GM12891 (cell line): ENCODE results near the gene PTPRQ.

ENCODE experiments used
- DNase-seq: peaks from one replicate; pipeline ENCODE4 v3.0.0; 2011; ENCODE audit warnings: low spot score; ENCODE audit not compliant: insufficient read length
- FAIRE-seq: peaks from 2 replicates; lab custom pipeline; 2011; peaks lifted over from hg19 to GRCh38; lab: Jason Lieb, UNC
- PAX5 ChIP-seq: IDR thresholded peaks from 2 replicates; pipeline ENCODE4 v1.6.1; 2011; ENCODE audit warnings: low read length, moderate library complexity, mild to moderate bottlenecking; ENCODE audit not compliant: insufficient read depth, severe bottlenecking
- POLR2A ChIP-seq: IDR thresholded peaks from 2 replicates; pipeline ENCODE4 v1.6.1; 2011; ENCODE audit warnings: low read depth, low read length, control low read depth
- POLR2AphosphoS5 ChIP-seq: IDR thresholded peaks from 2 replicates; pipeline ENCODE4 v1.6.1; 2011; ENCODE audit warnings: low read depth, low read length, control low read depth
- POU2F2 ChIP-seq: IDR thresholded peaks from 2 replicates; pipeline ENCODE4 v1.6.1; 2011; ENCODE audit warnings: low read depth, mild to moderate bottlenecking, control low read depth, low read length, moderate library complexity
- SPI1 ChIP-seq: IDR thresholded peaks from 2 replicates; pipeline ENCODE4 v1.6.1; 2011; ENCODE audit warnings: low read depth, low read length, control low read depth
- TAF1 ChIP-seq: IDR thresholded peaks from 2 replicates; pipeline ENCODE4 v1.6.1; 2011; ENCODE audit warnings: low read depth, low read length, control low read depth

PTPRQ gene

GRCh38 chr12:80690090-80690489 lies 246.1 kb downstream of the PTPRQ start:
- DNase-seq = no peak
- no peak for TF ChIP-seq TAF1
- no peak for TF ChIP-seq SPI1
- TF ChIP-seq POU2F2 = no peak
- no peak for TF ChIP-seq PAX5
- TF ChIP-seq POLR2A = no peak
- TF ChIP-seq POLR2AphosphoS5 = no peak

GRCh38 chr12:80690513-80690912 lies 246.5 kb downstream of the PTPRQ start:
- FAIRE-seq (no peak), DNase-seq (no peak)
- TF ChIP-seq TAF1 (no peak), PAX5 (no peak), POLR2A (no peak), POLR2AphosphoS5 (no peak), SPI1 (no peak), POU2F2 (no peak)

More at GRCh38 chr12:80690090-80690489, 246.1 kb downstream of the PTPRQ start:
- FAIRE-seq = no peak

- TF ChIP-seq SPI1 (peak; percentile 29; the same call in 1 of the 2 replicates), TAF1 (no peak)
- FAIRE-seq (no peak), DNase-seq (no peak)
These were observed 248.1 kb downstream of the PTPRQ start for GRCh38 chr12:80692114-80692513.

GRCh38 chr12:80697270-80697887 lies 253.3 kb downstream of the PTPRQ start:
- FAIRE-seq (no peak), DNase-seq (no peak)

GRCh38 chr12:80698256-80698655 lies 254.2 kb downstream of the PTPRQ start:
- no peak for DNase-seq
- no peak for TF ChIP-seq POLR2AphosphoS5
- no peak for TF ChIP-seq POU2F2
- TF ChIP-seq PAX5 = no peak
- no peak for TF ChIP-seq POLR2A
- no peak for TF ChIP-seq TAF1
- no peak for TF ChIP-seq SPI1
- no peak for FAIRE-seq

More at GRCh38 chr12:80697270-80697887, 253.3 kb downstream of the PTPRQ start:
- TF ChIP-seq POU2F2 (no peak), SPI1 (no peak), POLR2AphosphoS5 (no peak), POLR2A (no peak), PAX5 (no peak), TAF1 (no peak)

GRCh38 chr12:80698847-80699542 lies 255.0 kb downstream of the PTPRQ start:
- FAIRE-seq (no peak), DNase-seq (no peak)
- TF ChIP-seq SPI1 (no peak), POU2F2 (no peak), PAX5 (no peak), TAF1 (no peak), POLR2AphosphoS5 (no peak), POLR2A (no peak)

GRCh38 chr12:80700327-80700726 lies 256.3 kb downstream of the PTPRQ start:
- no peak for FAIRE-seq
- no peak for DNase-seq
- TF ChIP-seq POU2F2 = no peak
- TF ChIP-seq TAF1 = no peak
- no peak for TF ChIP-seq POLR2AphosphoS5
- no peak for TF ChIP-seq POLR2A
- TF ChIP-seq PAX5 = no peak
- TF ChIP-seq SPI1 = no peak

DNA sequence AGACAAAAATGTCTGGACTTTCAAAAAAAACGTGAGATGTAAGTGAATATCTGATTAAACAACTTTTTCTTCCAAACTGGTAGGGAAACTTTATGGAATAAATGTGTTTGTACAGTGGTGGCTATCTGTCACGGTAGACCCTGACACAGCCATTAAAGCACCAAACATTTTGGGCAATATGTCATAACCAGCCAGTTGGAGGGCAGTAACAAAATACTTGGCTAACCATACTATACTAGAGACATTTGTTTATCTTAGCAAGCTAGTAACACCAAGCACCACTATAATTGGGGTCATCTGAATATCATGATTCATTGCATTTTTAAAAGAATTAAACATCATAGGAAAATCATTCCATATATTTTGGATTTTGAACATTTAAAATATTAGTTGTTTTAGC lies 257.4 kb downstream of the PTPRQ start:
- TF ChIP-seq POU2F2 (no peak), POLR2A (no peak), TAF1 (no peak), PAX5 (no peak), SPI1 (no peak), POLR2AphosphoS5 (no peak)
- FAIRE-seq (no peak), DNase-seq (no peak)

DNA sequence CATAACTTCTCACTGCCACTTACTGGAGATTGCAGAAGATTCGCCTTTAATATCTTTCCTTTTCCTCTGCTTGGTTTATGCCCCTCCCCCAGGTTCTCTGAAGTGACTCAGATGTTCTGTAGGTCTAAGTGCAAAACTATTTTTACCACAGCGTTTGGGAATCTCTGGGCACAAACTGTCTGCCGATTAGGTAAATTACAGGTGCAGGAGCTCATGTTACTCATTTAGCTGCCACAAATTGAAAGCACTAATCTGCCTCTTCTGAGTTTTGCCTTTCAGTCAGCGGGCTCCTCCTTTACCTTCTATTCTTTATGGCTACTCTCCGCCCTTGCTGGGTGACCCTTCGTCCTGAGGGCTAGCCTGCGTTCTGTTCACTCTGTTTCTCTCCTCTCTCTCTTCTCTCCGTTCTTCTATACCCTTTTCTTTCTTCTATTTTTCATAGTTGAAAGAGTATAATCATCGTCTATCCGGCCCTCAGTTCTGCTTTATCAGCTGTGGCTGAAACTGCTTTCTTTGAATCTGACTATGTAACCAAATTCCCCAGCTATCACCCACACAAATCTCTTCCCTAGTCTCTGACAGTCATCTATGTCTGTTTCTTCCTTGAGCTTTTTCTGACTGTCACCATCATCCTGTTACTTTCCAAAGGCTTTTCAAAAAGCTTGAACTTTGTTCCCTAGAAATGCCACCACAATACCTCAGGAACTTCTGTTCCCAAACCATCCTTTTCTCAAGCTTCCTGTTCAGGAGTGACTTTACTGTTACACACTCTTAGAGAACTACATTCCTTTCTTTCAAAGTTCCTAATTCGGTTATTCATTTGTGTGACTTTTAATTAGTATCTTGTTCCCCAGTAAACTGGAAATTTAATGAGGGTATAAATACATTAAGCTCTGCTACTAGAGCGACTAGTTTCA lies 259.1 kb downstream of the PTPRQ start:
- peak; percentile 31 for FAIRE-seq
- TF ChIP-seq TAF1 (no peak), SPI1 (peak; percentile 75)
- no peak for DNase-seq

DNA sequence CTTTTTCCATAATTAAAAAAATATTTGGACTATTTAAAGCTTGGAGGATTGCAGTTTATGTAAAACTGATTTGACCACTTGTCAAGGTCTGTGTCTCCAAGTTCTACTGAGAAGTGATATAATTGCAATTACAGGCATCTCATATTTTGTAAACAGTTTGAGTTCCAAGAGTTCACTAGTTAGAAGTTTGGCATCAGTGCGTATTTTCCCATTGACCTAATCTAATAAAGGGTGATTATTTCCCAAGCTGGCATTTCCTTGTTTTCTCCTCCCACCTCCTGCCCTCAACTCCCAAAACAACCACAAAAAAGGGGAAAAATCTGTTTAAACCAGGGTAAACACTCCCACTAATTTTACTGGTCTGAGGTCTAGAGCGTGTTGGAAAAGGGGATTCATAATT lies 260.4 kb downstream of the PTPRQ start:
- DNase-seq (no peak), FAIRE-seq (no peak)
- TF ChIP-seq SPI1 = no peak
- TF ChIP-seq PAX5 = no peak
- TF ChIP-seq POLR2AphosphoS5 = no peak
- no peak for TF ChIP-seq TAF1
- TF ChIP-seq POLR2A = no peak

GRCh38 chr12:80707126-80707829 lies 263.2 kb downstream of the PTPRQ start, which contains the start of gene MYF6:
MYF6 (plus strand) TSS chr12:80707634; CDS start chr12:80707720, 86 bp downstream.
- FAIRE-seq (no peak), DNase-seq (no peak)
- TF ChIP-seq SPI1 = no peak
- TF ChIP-seq POLR2AphosphoS5 = no peak
- no peak for TF ChIP-seq PAX5
- no peak for TF ChIP-seq POU2F2
- no peak for TF ChIP-seq TAF1
- no peak for TF ChIP-seq POLR2A
